IMR-90 (cell line): ENCODE results near the gene NBEAL1. TPM values are rescaled to one million over a fixed set of nuclear protein-coding genes. Genes with fewer than 3 reads are reported as not detected.

Experiments used
- ATAC-seq: fragments of 200-7000 bp; cut with Tn5 transposase; 2 replicates; pipeline ENCODE4 v1.9.1; 2020; ENCODE audit warnings: low read depth, mild to moderate bottlenecking, moderate library complexity
- BruUV-seq: library from RNA; stranded (reverse); fragments of 400-500 nt; replicated peaks from 2 replicates; lab custom pipeline; 2021; lab: Mats Ljungman, UMichigan
- CTCF ChIA-PET: fragments of 300-600 bp; formaldehyde crosslinking; extraction: SDS; loops from one replicate; lab custom pipeline; 2021; ENCODE audit warnings: antibody characterized with exemption; lab: Yijun Ruan, JAX
- POLR2A ChIA-PET: fragments of 300-600 bp; sonication (Branson Sonifier 250); formaldehyde crosslinking; loops from one replicate; lab custom pipeline; 2022; ENCODE audit warnings: antibody characterized with exemption; ENCODE audit not compliant: unreplicated experiment; lab: Charles Lee
- DNase-seq: peaks from one replicate; pipeline ENCODE4 v3.0.0; 2013
- H2AFZ ChIP-seq: replicated peaks from 2 replicates; pipeline ENCODE3; 2013; ENCODE audit warnings: low read length, mild to moderate bottlenecking; ENCODE audit not compliant: poor library complexity
- H2AK5ac ChIP-seq: 2 replicates; pipeline ENCODE4 v1.6.1; 2013; ENCODE audit warnings: low read depth, low read length, inconsistent platforms
- H2AK9ac ChIP-seq: replicated peaks from 2 replicates; pipeline ENCODE3; 2013; ENCODE audit warnings: mild to moderate bottlenecking, low read depth, low read length, moderate library complexity; ENCODE audit not compliant: poor library complexity
- H2BK120ac ChIP-seq: 2 replicates; pipeline ENCODE4 v1.6.1; 2013; ENCODE audit warnings: low read depth, low read length, inconsistent platforms
- H2BK15ac ChIP-seq: 3 replicates; pipeline ENCODE4 v1.6.1; 2013; ENCODE audit warnings: low read depth, low read length, inconsistent platforms
- H2BK20ac ChIP-seq: 2 replicates; pipeline ENCODE4 v1.6.1; 2013; ENCODE audit warnings: low read depth, mild to moderate bottlenecking, inconsistent platforms, low read length, moderate library complexity
- H2BK5ac ChIP-seq: 2 replicates; pipeline ENCODE4 v1.6.1; 2013; ENCODE audit warnings: mild to moderate bottlenecking, low read depth, low read length, inconsistent platforms; ENCODE audit not compliant: poor library complexity, severe bottlenecking
- H3K14ac ChIP-seq: replicated peaks from 2 replicates; pipeline ENCODE4 v1.6.1; 2013; ENCODE audit warnings: low read depth, low read length, inconsistent platforms
- H3K18ac ChIP-seq: 2 replicates; pipeline ENCODE4 v1.6.1; 2013; ENCODE audit warnings: low read depth, low read length, control low read depth
- H3K23ac ChIP-seq: 2 replicates; pipeline ENCODE4 v1.6.1; 2013; ENCODE audit warnings: low read depth, low read length, inconsistent platforms
- H3K27ac ChIP-seq: 2 replicates; pipeline ENCODE4 v1.5.1; 2013; ENCODE audit warnings: mild to moderate bottlenecking, control low read depth, low read length; ENCODE audit not compliant: insufficient read depth
- H3K27me3 ChIP-seq: 2 replicates; pipeline ENCODE4 v1.6.1; 2013; ENCODE audit warnings: low read length; ENCODE audit not compliant: control insufficient read depth, insufficient read depth
- H3K36me3 ChIP-seq: 2 replicates; pipeline ENCODE4 v1.6.1; 2013; ENCODE audit warnings: low read length, mixed read lengths; ENCODE audit not compliant: control insufficient read depth, insufficient read depth
- H3K4ac ChIP-seq: 2 replicates; pipeline ENCODE4 v1.6.1; 2013; ENCODE audit warnings: low read depth, low read length, inconsistent platforms
- H3K4me1 ChIP-seq: 2 replicates; pipeline ENCODE4 v1.6.1; 2013; ENCODE audit warnings: low read length, mixed read lengths; ENCODE audit not compliant: control insufficient read depth, insufficient read depth
- H3K4me2 ChIP-seq: 2 replicates; pipeline ENCODE4 v1.6.1; 2013; ENCODE audit warnings: low read depth, mild to moderate bottlenecking, control low read depth, low read length, moderate library complexity
- H3K4me3 ChIP-seq: 2 replicates; pipeline ENCODE4 v1.5.1; 2013; ENCODE audit warnings: low read depth, mild to moderate bottlenecking, control low read depth, low read length, moderate library complexity; ENCODE audit not compliant: insufficient read depth
- H3K56ac ChIP-seq: 2 replicates; pipeline ENCODE4 v1.6.1; 2013; ENCODE audit warnings: low read length, inconsistent platforms; ENCODE audit not compliant: insufficient read depth; ENCODE audit errors: extremely low read depth
- H3K79me1 ChIP-seq, 2 experiments: 2 replicates each; pipeline ENCODE4 v1.6.1; 2013; ENCODE audit warnings: low read length in 2 of 2, inconsistent platforms in 1 of 2, low read depth in 1 of 2
- H3K9ac ChIP-seq: 2 replicates; pipeline ENCODE4 v1.6.1; 2013; ENCODE audit warnings: low read depth, low read length, control low read depth
- H3K9me1 ChIP-seq: 2 replicates; pipeline ENCODE4 v1.6.1; 2013; ENCODE audit warnings: low read length, inconsistent platforms; ENCODE audit not compliant: insufficient read depth
- H3K9me3 ChIP-seq: 2 replicates; pipeline ENCODE4 v1.6.1; 2013; ENCODE audit warnings: low read length; ENCODE audit not compliant: control insufficient read depth, insufficient read depth
- H4K20me1 ChIP-seq: 2 replicates; pipeline ENCODE4 v1.6.1; 2013; ENCODE audit warnings: low read length, inconsistent platforms; ENCODE audit not compliant: insufficient read depth
- H4K5ac ChIP-seq: 2 replicates; pipeline ENCODE4 v1.6.1; 2013; ENCODE audit warnings: mild to moderate bottlenecking, low read depth, low read length, control low read depth
- H4K8ac ChIP-seq, 2 experiments: 2 replicates each; pipeline ENCODE4 v1.6.1; 2013; ENCODE audit warnings: low read depth in 2 of 2, low read length in 2 of 2, control low read depth in 1 of 2, inconsistent platforms in 1 of 2
- H4K91ac ChIP-seq: 2 replicates; pipeline ENCODE4 v1.6.1; 2013; ENCODE audit warnings: low read depth, low read length, inconsistent platforms; ENCODE audit not compliant: insufficient read depth
- BHLHE40 ChIP-seq: fragments of 150-350 bp; IDR thresholded peaks from 2 replicates; pipeline ENCODE4 v1.6.1; 2016; ENCODE audit warnings: mild to moderate bottlenecking, low read depth, low read length
- CEBPB ChIP-seq: IDR thresholded peaks from 2 replicates; pipeline ENCODE4 v1.6.1; 2012; ENCODE audit warnings: low read depth, low read length, improper control_type of control experiment
- CHD1 ChIP-seq: IDR thresholded peaks from 2 replicates; pipeline ENCODE4 v1.6.1; 2012; ENCODE audit warnings: low read depth, low read length, improper control_type of control experiment
- CTCF ChIP-seq: conservative IDR thresholded peaks from 2 replicates; pipeline ENCODE4 v1.5.1; 2012; ENCODE audit warnings: mild to moderate bottlenecking, low read depth, low read length, improper control_type of control experiment
- ELK1 ChIP-seq: fragments of 150-350 bp; IDR thresholded peaks from 2 replicates; pipeline ENCODE4 v1.6.1; 2016; ENCODE audit warnings: low read depth, mild to moderate bottlenecking, low read length, moderate library complexity, borderline replicate concordance
- FOS ChIP-seq: fragments of 150-350 bp; IDR thresholded peaks from 2 replicates; pipeline ENCODE4 v1.6.1; 2016; ENCODE audit warnings: low read depth, low read length
- MAFK ChIP-seq: IDR thresholded peaks from 2 replicates; pipeline ENCODE4 v1.6.1; 2012; ENCODE audit warnings: low read depth, low read length, improper control_type of control experiment
- MAZ ChIP-seq: IDR thresholded peaks from 2 replicates; pipeline ENCODE4 v1.6.1; 2012; ENCODE audit warnings: low read depth, mild to moderate bottlenecking, low read length, improper control_type of control experiment, moderate library complexity, borderline replicate concordance
- MXI1 ChIP-seq: IDR thresholded peaks from 2 replicates; pipeline ENCODE4 v1.6.1; 2012; ENCODE audit warnings: low read depth, mild to moderate bottlenecking, low read length, moderate library complexity, borderline replicate concordance
- NFE2L2 ChIP-seq: fragments of 150-350 bp; IDR thresholded peaks from 2 replicates; pipeline ENCODE4 v1.6.1; 2016; ENCODE audit warnings: low read depth, mild to moderate bottlenecking, low read length
- POLR2A ChIP-seq: IDR thresholded peaks from 2 replicates; pipeline ENCODE4 v1.6.1; 2012; ENCODE audit warnings: mild to moderate bottlenecking, low read depth, low read length
- RAD21 ChIP-seq: IDR thresholded peaks from 2 replicates; pipeline ENCODE4 v1.6.1; 2012; ENCODE audit warnings: low read length, improper control_type of control experiment
- RCOR1 ChIP-seq: IDR thresholded peaks from 2 replicates; pipeline ENCODE4 v1.6.1; 2012; ENCODE audit warnings: mild to moderate bottlenecking, low read length, improper control_type of control experiment; ENCODE audit not compliant: insufficient replicate concordance
- RFX5 ChIP-seq: IDR thresholded peaks from 2 replicates; pipeline ENCODE4 v1.8.0; 2012; ENCODE audit warnings: low read depth, mild to moderate bottlenecking, low read length, moderate library complexity
- SMC3 ChIP-seq: fragments of 150-350 bp; IDR thresholded peaks from 2 replicates; pipeline ENCODE4 v1.6.1; 2016; ENCODE audit warnings: low read depth, mild to moderate bottlenecking, antibody characterized with exemption, low read length, moderate library complexity
- USF2 ChIP-seq: fragments of 150-350 bp; IDR thresholded peaks from 2 replicates; pipeline ENCODE4 v1.6.1; 2017; ENCODE audit warnings: mild to moderate bottlenecking, antibody characterized with exemption, low read length, low read depth
- WGBS, 2 experiments: methylation state at CpG; one replicate each; pipeline versions ENCODE4 v1.1.5 to v1.1.7; 2013; ENCODE audit warnings: missing lambda C conversion rate in 2 of 2; ENCODE audit not compliant: insufficient read length in 1 of 2; ENCODE audit errors: extremely low coverage in 2 of 2; 5-methylcytosine and 5-hydroxymethylcytosine counted together
- dilution Hi-C: fragments of 300-500 bp; cut with HindIII; formaldehyde crosslinking; loops from one replicate; pipeline ENCODE4 v1.14.3; 2018; ENCODE audit warnings: low sequenced_read_pairs; ENCODE audit not compliant: unreplicated experiment
- in situ Hi-C: fragments of 300-500 bp; cut with MboI; formaldehyde crosslinking; loops from 3 replicates; pipeline ENCODE4 v1.14.3; 2019; ENCODE audit warnings: low sequenced_read_pairs, inconsistent platforms, mixed read lengths
- intact Hi-C: fragments of 100-400 bp; cut with micrococcal nuclease; formaldehyde crosslinking; loops from 2 replicates; pipeline ENCODE4 v1.10.0; 2022
- polyA plus RNA-seq, 3 experiments: library from polyadenylated mRNA; depleted of rRNA; stranded (reverse); fragments of >200 nt; gene quantifications; 2 replicates each; pipeline ENCODE4 v1.2.3, GENCODE V29; 2012; ENCODE audit warnings: low replicate concordance in 1 of 3
- total RNA-seq: library from RNA; depleted of rRNA; stranded (reverse); fragments of >200 nt; gene quantifications from 2 replicates; pipeline ENCODE4 v1.2.3, GENCODE V29; 2012

NBEAL1 gene
- total and polyA plus RNA-seq, 2 of the 4 experiments (the other 2 are of a cell fraction) = 6.4 to 38.0 TPM

- in situ Hi-C loops = no loop called here
- no peak overlapping the region for H4K5ac ChIP-seq
- no peak overlapping the region for H2BK20ac ChIP-seq
- no peak overlapping the region for H3K4me3 ChIP-seq
- no peak overlapping the region for H3K56ac ChIP-seq
- H3K4ac ChIP-seq = no peak overlapping the region
- peaks cover 29 to 46% of the 10 kb centered on the region in 2 experiments for H3K79me1 ChIP-seq
- POLR2A ChIA-PET = no interaction called here
- dilution Hi-C loops = no loop called here
- peaks cover 9% of the 10 kb centered on the region for H3K36me3 ChIP-seq
- H4K8ac ChIP-seq = no peak overlapping the region
- no peak overlapping the region for H3K14ac ChIP-seq
- CTCF ChIA-PET = interaction anchor here (0.6 kb wide), 2 partner anchors 117 to 868 kb away, joined by 3 read pairs; no protein-coding TSS in a partner anchor
- H2BK15ac ChIP-seq = no peak overlapping the region
- H4K20me1 ChIP-seq = no peaks in the 10 kb centered on the region; the same call in 1 of the 2 replicates
- no peaks in the 10 kb centered on the region for H3K27me3 ChIP-seq
- H3K4me1 ChIP-seq = no peaks in the 10 kb centered on the region
- H2BK120ac ChIP-seq = no peak overlapping the region
- H3K23ac ChIP-seq = no peak overlapping the region
- no peak overlapping the region for H4K91ac ChIP-seq
- no TSS peak for BruUV-seq
- ATAC-seq = no peak
- intact Hi-C loops = loop anchor here (10.0 kb wide), 1 partner anchor 464 kb away; no protein-coding TSS in a partner anchor
- no CpG with 5 or more reads among the region's 6 CpGs for WGBS, 2 experiments
- no peaks in the 10 kb centered on the region for H3K9me3 ChIP-seq
- H2BK5ac ChIP-seq = no peak overlapping the region
- TF ChIP-seq SMC3 (no peak), CEBPB (no peak), CHD1 (no peak), MAZ (no peak), CTCF (no peak), RCOR1 (no peak), ELK1 (no peak), MAFK (no peak), USF2 (no peak), RAD21 (no peak), BHLHE40 (no peak), RFX5 (no peak), MXI1 (no peak), NFE2L2 (no peak), POLR2A (no peak), FOS (no peak)
- no peak for DNase-seq
- no peaks in the 10 kb centered on the region for H3K9me1 ChIP-seq
- no peak overlapping the region for H2AFZ ChIP-seq
- no peak overlapping the region for H3K9ac ChIP-seq
- no peak overlapping the region for H2AK5ac ChIP-seq
- no peak overlapping the region for H3K27ac ChIP-seq
- H3K18ac ChIP-seq = no peak overlapping the region
- H2AK9ac ChIP-seq = no peak overlapping the region
- no peak overlapping the region for H3K4me2 ChIP-seq
These were observed 23.9 kb downstream of the NBEAL1 start for GRCh38 chr2:203038586-203038985.
